ENCODE results near the gene B4GALT5. TPM values are rescaled to one million over a fixed set of nuclear protein-coding genes. Genes with fewer than 3 reads are reported as not detected.
A peak's percentile ranks its signal among the peaks of the same experiment; 100 is the strongest.
"Not testable (repeated sequence)": the region's sequence is repeated elsewhere in the genome, so short reads cannot be mapped to it uniquely, and the experiment has no call there.

Gene B4GALT5
- total RNA-seq, 1 experiment from 2014 or later = 77.0 TPM

DNA sequence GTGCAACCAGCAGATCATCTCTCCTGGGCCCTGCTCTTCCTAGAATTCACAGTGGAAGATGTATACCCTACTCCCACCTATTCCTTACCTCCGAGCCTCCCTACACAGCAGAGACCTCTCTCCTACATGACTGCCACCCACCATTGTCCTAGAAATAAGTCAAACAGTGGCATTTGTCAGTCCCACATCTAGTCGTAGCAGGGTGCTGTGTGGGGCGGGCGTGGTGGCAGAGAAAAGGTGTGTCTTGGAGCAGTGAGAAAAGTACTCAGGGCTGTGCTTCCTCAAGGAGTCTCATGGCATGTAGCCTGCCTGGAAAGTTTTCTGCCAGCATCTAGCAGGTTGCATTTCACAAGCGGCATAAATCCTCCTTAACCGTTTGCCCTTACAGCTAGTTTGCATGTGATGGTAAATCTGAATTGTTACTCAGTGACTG, 86.3 kb downstream of the B4GALT5 start:
- H3K14ac ChIP-seq (ENCODE audit: insufficient read depth, low read length) = no peak overlapping the region
- no peak overlapping the region for H3K27ac Mint-ChIP-seq

DNA sequence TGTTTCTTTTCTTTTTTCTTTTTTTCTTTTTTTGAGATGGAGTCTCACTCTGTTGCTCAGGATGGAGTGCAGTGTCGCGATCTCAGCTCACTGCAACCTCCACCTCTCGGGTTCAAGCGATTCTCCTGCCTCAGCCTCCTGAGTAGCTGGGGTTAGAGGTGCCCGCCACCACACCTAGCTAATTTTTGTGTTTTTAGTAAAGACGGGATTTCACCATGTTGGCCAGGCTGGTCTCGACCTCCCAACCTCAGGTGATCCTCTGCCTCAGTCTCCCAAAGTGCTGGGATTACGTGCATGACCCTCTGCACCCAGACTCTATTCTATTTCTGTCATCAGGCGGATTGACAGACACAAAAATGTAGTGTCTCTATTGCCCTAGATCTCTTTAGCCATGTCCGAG, 88.7 kb downstream of the B4GALT5 start:
- not testable (repeated sequence) for H3K9ac ChIP-seq (ENCODE audit: extremely low read depth, insufficient read length, low read length); H2BK20ac ChIP-seq (ENCODE audit: low read depth, low read length, poor library complexity, severe bottlenecking); H4K91ac ChIP-seq (ENCODE audit: insufficient read length, low read depth, low read length); H3K9me3 Mint-ChIP-seq; H3K4me3 Mint-ChIP-seq; H2AFZ ChIP-seq (ENCODE audit: low read length); H2BK15ac ChIP-seq (ENCODE audit: low read depth, low read length); H4K5ac ChIP-seq (ENCODE audit: insufficient read length, low read depth, low read length); H3K4ac ChIP-seq (ENCODE audit: low read depth, low read length); H3K23me2 ChIP-seq (ENCODE audit: insufficient read length, low read depth, low read length, poor library complexity, severe bottlenecking); H4K20me1 ChIP-seq (ENCODE audit: control insufficient read depth, insufficient read depth, insufficient read length); H3K27me3 ChIP-seq (ENCODE audit: insufficient read depth, low read length); H2AK5ac ChIP-seq (ENCODE audit: insufficient read length, low read length); H3K79me2 ChIP-seq (ENCODE audit: insufficient read depth, low read length); H3K14ac ChIP-seq (ENCODE audit: insufficient read depth, low read length); H3K4me1 ChIP-seq (ENCODE audit: insufficient read depth, low read length); H3K4me2 ChIP-seq (ENCODE audit: insufficient read depth, insufficient read length, low read length); H3T11ph ChIP-seq (ENCODE audit: low read length); H3K36me3 Mint-ChIP-seq (ENCODE audit: insufficient read depth in 1 of 3, low read depth in 3 of 3); H3K18ac ChIP-seq (ENCODE audit: insufficient read length, low read depth, low read length); H2BK12ac ChIP-seq (ENCODE audit: insufficient read length, low read depth, low read length); H2BK5ac ChIP-seq (ENCODE audit: insufficient read length, low read length); H3K9me3 ChIP-seq (ENCODE audit: control insufficient read depth, low read depth, low read length); H3K79me1 ChIP-seq (ENCODE audit: insufficient read depth, low read depth, low read length, poor library complexity, severe bottlenecking); H4K8ac ChIP-seq (replicated peaks; ENCODE audit: insufficient read length, low read depth, low read length); DNase-seq; H2BK120ac ChIP-seq (ENCODE audit: low read depth, low read length, poor library complexity, severe bottlenecking); H3K27me3 Mint-ChIP-seq (ENCODE audit: low read depth); H3K56ac ChIP-seq (ENCODE audit: insufficient read length, low read depth, low read length); H3K23ac ChIP-seq (ENCODE audit: insufficient read length, low read depth, low read length); H3K27ac ChIP-seq (ENCODE audit: insufficient read length, low read depth, low read length)
- Mint-ChIP-seq H3K27ac (peak overlapping the region in 1 of 3 experiments; percentile 36; a peak in 1 of 7 replicates), H3K4me1 (peaks cover 15 to 25% of the 10 kb centered on the region in 2 experiments)
- no CpG with 5 or more reads among the region's 10 CpGs for WGBS (ENCODE audit: extremely low coverage, insufficient read length, low lambda C conversion rate)

More for the DNA sequence above, 86.3 kb downstream of the B4GALT5 start:
- H3K23me2 ChIP-seq (ENCODE audit: insufficient read length, low read depth, low read length, poor library complexity, severe bottlenecking) = no peaks in the 10 kb centered on the region
- H2BK12ac ChIP-seq (ENCODE audit: insufficient read length, low read depth, low read length) = no peak overlapping the region
- no peak overlapping the region for H3K27ac ChIP-seq (ENCODE audit: insufficient read length, low read depth, low read length)
- H3K27me3 Mint-ChIP-seq (ENCODE audit: low read depth) = no peaks in the 10 kb centered on the region
- no peak overlapping the region for H3K23ac ChIP-seq (ENCODE audit: insufficient read length, low read depth, low read length)
- H3K9ac ChIP-seq (ENCODE audit: extremely low read depth, insufficient read length, low read length) = no peak overlapping the region
- H3T11ph ChIP-seq (ENCODE audit: low read length) = no peak overlapping the region
- no CpG with 5 or more reads among the region's 6 CpGs for WGBS (ENCODE audit: extremely low coverage, insufficient read length, low lambda C conversion rate)
- peaks cover 3% of the 10 kb centered on the region; the same call in 1 of the 2 replicates for H3K4me1 ChIP-seq (ENCODE audit: insufficient read depth, low read length)
- H3K36me3 Mint-ChIP-seq (ENCODE audit: insufficient read depth in 1 of 3, low read depth in 3 of 3) = peaks cover under 1 to 6% (median 5%) of the 10 kb centered on the region in 3 experiments; a peak in 3 of 7 replicates
- DNase-seq = no peak
- no peak overlapping the region for H2BK15ac ChIP-seq (ENCODE audit: low read depth, low read length)
- no peaks in the 10 kb centered on the region for H3K27me3 ChIP-seq (ENCODE audit: insufficient read depth, low read length)
- no peaks in the 10 kb centered on the region; a peak in 1 of 5 replicates for H3K9me3 Mint-ChIP-seq
- H3K79me2 ChIP-seq (ENCODE audit: insufficient read depth, low read length) = no peaks in the 10 kb centered on the region
- H4K20me1 ChIP-seq (ENCODE audit: control insufficient read depth, insufficient read depth, insufficient read length) = no peaks in the 10 kb centered on the region
- H3K4me3 Mint-ChIP-seq = no peak overlapping the region
- no peak overlapping the region for H3K18ac ChIP-seq (ENCODE audit: insufficient read length, low read depth, low read length)
- H2AFZ ChIP-seq (ENCODE audit: low read length) = no peak overlapping the region
- H3K79me1 ChIP-seq (ENCODE audit: insufficient read depth, low read depth, low read length, poor library complexity, severe bottlenecking) = no peaks in the 10 kb centered on the region
- no peak overlapping the region for H2BK20ac ChIP-seq (ENCODE audit: low read depth, low read length, poor library complexity, severe bottlenecking)
- peaks cover 35 to 43% of the 10 kb centered on the region in 2 experiments for H3K4me1 Mint-ChIP-seq
- TF ChIP-seq CTCF (conservative IDR thresholded peaks at IDR 0.05) = no peak
- H4K5ac ChIP-seq (ENCODE audit: insufficient read length, low read depth, low read length) = no peak overlapping the region
- no peak overlapping the region for H2AK5ac ChIP-seq (ENCODE audit: insufficient read length, low read length)
- no peak overlapping the region for H3K4me2 ChIP-seq (ENCODE audit: insufficient read depth, insufficient read length, low read length)
- H3K9me3 ChIP-seq (ENCODE audit: control insufficient read depth, low read depth, low read length) = no peaks in the 10 kb centered on the region
- H3K4ac ChIP-seq (ENCODE audit: low read depth, low read length) = no peak overlapping the region
- no peak overlapping the region for H3K56ac ChIP-seq (ENCODE audit: insufficient read length, low read depth, low read length)
- H2BK120ac ChIP-seq (ENCODE audit: low read depth, low read length, poor library complexity, severe bottlenecking) = no peak overlapping the region
- no peak overlapping the region for H4K91ac ChIP-seq (ENCODE audit: insufficient read length, low read depth, low read length)
- H4K8ac ChIP-seq (replicated peaks; ENCODE audit: insufficient read length, low read depth, low read length) = no peak overlapping the region
- no peak overlapping the region for H2BK5ac ChIP-seq (ENCODE audit: insufficient read length, low read length)
